HCT116 (cell line): Measurements from ENCODE around the gene PLOD2. TPM values are rescaled to one million over a fixed set of nuclear protein-coding genes. Genes with fewer than 3 reads are reported as not detected.

Source experiments
- ATAC-seq: fragments of 200-7000 bp; cut with Tn5 transposase; 2 replicates; pipeline ENCODE4 v1.9.1; 2020; ENCODE audit warnings: mild to moderate bottlenecking, moderate library complexity
- BruUV-seq: library from RNA; stranded (reverse); fragments of 400-500 nt; replicated peaks from 2 replicates; lab custom pipeline; 2021; lab: Mats Ljungman, UMichigan
- CTCF ChIA-PET: fragments of 300-600 bp; sonication (Branson Sonifier 250); formaldehyde crosslinking; loops from one replicate; lab custom pipeline; 2021; ENCODE audit warnings: antibody characterized with exemption; lab: Charles Lee
- POLR2A ChIA-PET: fragments of 300-600, 350-600 bp; sonication (Branson Sonifier 250); formaldehyde crosslinking; loops from one replicate; lab custom pipeline; 2021; ENCODE audit warnings: antibody characterized with exemption; lab: Charles Lee
- RAD21 ChIA-PET, 2 experiments: fragments of 300-600 bp; sonication (Branson Sonifier 250); formaldehyde crosslinking; loops; one replicate each; lab custom pipeline; 2023; ENCODE audit warnings: low total read pairs in 2 of 2; ENCODE audit not compliant: uncharacterized antibody in 2 of 2, unreplicated experiment in 2 of 2, low non-redundant PET in 1 of 2; lab: Charles Lee
- DNase-seq: peaks from one replicate; pipeline ENCODE4 v3.0.0-alpha.2; 2010; ENCODE audit warnings: low read depth, low spot score
- H2AFZ ChIP-seq: fragments of 200-600 bp; shearing (Covaris generic), sonication (generic); 2 replicates; pipeline ENCODE4 v1.6.1; 2017; ENCODE audit warnings: low read depth, mixed run types, mixed read lengths, antibody characterized with exemption, low read length; ENCODE audit not compliant: poor library complexity, severe bottlenecking
- H3K27ac ChIP-seq: 2 replicates; pipeline ENCODE4 v1.5.1; 2012; ENCODE audit warnings: low read depth, low read length
- H3K27me3 ChIP-seq: fragments of 200-600 bp; sonication (generic); 2 replicates; pipeline ENCODE4 v1.6.1; 2016; ENCODE audit warnings: mixed run types, low read length, mixed read lengths; ENCODE audit not compliant: insufficient read depth
- H3K36me3 ChIP-seq, 2 experiments: fragments of 200-500 bp in 1 of 2; fragments of 200-600 bp in 1 of 2; sonication (Bioruptor generic) in 1 of 2; sonication (generic) in 1 of 2; 2 replicates each; pipeline versions ENCODE4 v1.5.1 to v1.6.1; 2014 to 2016; ENCODE audit warnings: low read length in 2 of 2, inconsistent platforms in 1 of 2, mixed read lengths in 1 of 2, mixed run types in 1 of 2; ENCODE audit not compliant: insufficient read depth in 2 of 2, control insufficient read depth in 1 of 2
- H3K4me1 ChIP-seq, 2 experiments: fragments of 200-600 bp in 1 of 2; sonication (generic) in 1 of 2; 2 replicates each; pipeline versions ENCODE4 v1.5.1 to v1.6.1; 2012 to 2017; ENCODE audit warnings: low read length in 2 of 2, inconsistent platforms in 1 of 2, mild to moderate bottlenecking in 1 of 2, mixed read lengths in 1 of 2, mixed run types in 1 of 2, moderate library complexity in 1 of 2; ENCODE audit not compliant: insufficient read depth in 2 of 2, control insufficient read depth in 1 of 2
- H3K4me2 ChIP-seq: fragments of 200-600 bp; sonication (generic); 2 replicates; pipeline ENCODE4 v1.6.1; 2017; ENCODE audit warnings: mixed run types, low read length, mixed read lengths
- H3K4me3 ChIP-seq, 2 experiments: fragments of 200-600 bp in 1 of 2; sonication (generic) in 1 of 2; replicated peaks in 1 of 2; 2 replicates each; pipeline ENCODE4 v1.5.1; 2011 to 2016; ENCODE audit warnings: low read length in 2 of 2, control low read depth in 1 of 2, low read depth in 1 of 2, mild to moderate bottlenecking in 1 of 2, mixed read lengths in 1 of 2, mixed run types in 1 of 2
- H3K79me2 ChIP-seq: fragments of 200-600 bp; sonication (generic); 2 replicates; pipeline ENCODE4 v1.6.1; 2017; ENCODE audit warnings: mild to moderate bottlenecking, mixed run types, low read length, moderate library complexity, mixed read lengths; ENCODE audit not compliant: insufficient read depth
- H3K9ac ChIP-seq: fragments of 200-600 bp; sonication (generic); 2 replicates; pipeline ENCODE4 v1.6.1; 2016; ENCODE audit warnings: low read length, mixed read lengths
- H3K9me2 ChIP-seq: fragments of 200-600 bp; sonication (generic), shearing (Covaris generic); 2 replicates; pipeline ENCODE4 v1.6.1; 2017; ENCODE audit warnings: mixed run types, mild to moderate bottlenecking, moderate library complexity; ENCODE audit not compliant: insufficient read depth
- H3K9me3 ChIP-seq, 2 experiments: fragments of 200-500 bp in 1 of 2; fragments of 200-600 bp in 1 of 2; sonication (Bioruptor generic) in 1 of 2; sonication (generic) in 1 of 2; 2 replicates each; pipeline ENCODE4 v1.6.1; 2014 to 2017; ENCODE audit warnings: low read length in 2 of 2, mixed read lengths in 2 of 2, inconsistent platforms in 1 of 2, low read depth in 1 of 2, mild to moderate bottlenecking in 1 of 2, mixed run types in 1 of 2, moderate library complexity in 1 of 2; ENCODE audit not compliant: control insufficient read depth in 1 of 2, insufficient read depth in 1 of 2
- H4K20me1 ChIP-seq: fragments of 200-600 bp; sonication (generic), shearing (Covaris generic); 2 replicates; pipeline ENCODE4 v1.6.1; 2017; ENCODE audit warnings: mixed run types, mild to moderate bottlenecking, moderate library complexity; ENCODE audit not compliant: insufficient read depth
- CBX3 ChIP-seq: IDR thresholded peaks from 2 replicates; pipeline ENCODE4 v1.6.1; 2012; ENCODE audit warnings: low read depth
- RAD21 ChIP-seq: IDR thresholded peaks from 2 replicates; pipeline ENCODE4 v1.6.1; 2012; ENCODE audit warnings: low read depth, mild to moderate bottlenecking
- SIN3A ChIP-seq: IDR thresholded peaks from 2 replicates; pipeline ENCODE4 v1.6.1; 2012; ENCODE audit warnings: low read depth
- SP1 ChIP-seq: IDR thresholded peaks from 2 replicates; pipeline ENCODE4 v1.6.1; 2012; ENCODE audit warnings: low read depth
- TCF7L2 ChIP-seq: IDR thresholded peaks from 2 replicates; pipeline ENCODE4 v1.7.0; 2011; ENCODE audit warnings: borderline replicate concordance, inconsistent platforms; ENCODE audit not compliant: insufficient read depth, insufficient read length; ENCODE audit errors: extremely low read depth
- ZNF274 ChIP-seq: fragments of 200-500 bp; sonication (Bioruptor generic); IDR thresholded peaks from 2 replicates; pipeline ENCODE4 v1.6.1; 2014; ENCODE audit warnings: mild to moderate bottlenecking, low read depth, low read length, inconsistent platforms
- intact Hi-C: fragments of 100-400 bp; cut with micrococcal nuclease; formaldehyde crosslinking; loops from 2 replicates; pipeline ENCODE4 v1.10.0; 2022
- total RNA-seq: library from RNA; stranded (reverse); gene quantifications from one replicate; pipeline ENCODE4 v1.2.1, GENCODE V29; 2021; ENCODE audit not compliant: unreplicated experiment
- TF ChIP-seq, protein P1 (sequence below), 3 experiments: fragments of 200-600 bp in 1 of 3; sonication (generic) in 1 of 3; IDR thresholded peaks in 2 of 3; conservative IDR thresholded peaks in 1 of 3; 2 replicates each; pipeline ENCODE4 v1.5.1; 2012 to 2017; ENCODE audit warnings: low read depth in 2 of 3, low read length in 2 of 3, antibody characterized with exemption in 1 of 3, borderline replicate concordance in 1 of 3, control low read depth in 1 of 3, mild to moderate bottlenecking in 1 of 3, mixed read lengths in 1 of 3, mixed run types in 1 of 3, moderate library complexity in 1 of 3; ENCODE audit not compliant: insufficient read depth in 1 of 3

Gene PLOD2
- total RNA-seq, 1 experiment from 2014 or later, result 25.8 TPM

DNA sequence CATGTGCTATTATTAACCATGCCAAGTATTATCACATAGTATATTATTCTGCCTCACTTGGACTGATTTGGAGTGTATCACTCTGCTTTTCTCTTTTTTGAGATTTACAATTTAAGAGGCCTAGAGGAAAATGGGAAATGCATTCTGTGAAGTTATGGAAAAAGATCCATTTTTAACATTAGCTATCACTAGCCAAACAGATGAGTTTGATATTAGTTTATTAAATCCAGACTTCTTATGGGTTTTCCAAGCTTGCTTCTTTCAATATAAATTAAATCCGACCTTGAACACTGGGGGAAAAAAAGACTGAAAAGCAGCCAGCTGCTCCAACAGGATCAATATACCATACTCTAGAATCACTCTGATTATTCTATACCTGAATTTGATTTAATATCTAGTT lies 30.1 kb upstream of the PLOD2 start (continued):
- TF ChIP-seq CBX3 (no peak), SP1 (no peak), ZNF274 (no peak), SIN3A (no peak)

GRCh38 chr3:146189519-146190173 lies 28.7 kb upstream of the PLOD2 start:
- H3K9me3 ChIP-seq, result no peaks in the 10 kb centered on the region
- H3K27me3 ChIP-seq, result no peaks in the 10 kb centered on the region
- H3K9me2 ChIP-seq, result no peaks in the 10 kb centered on the region
- no peaks in the 10 kb centered on the region for H4K20me1 ChIP-seq
- TF ChIP-seq, protein P1, sequence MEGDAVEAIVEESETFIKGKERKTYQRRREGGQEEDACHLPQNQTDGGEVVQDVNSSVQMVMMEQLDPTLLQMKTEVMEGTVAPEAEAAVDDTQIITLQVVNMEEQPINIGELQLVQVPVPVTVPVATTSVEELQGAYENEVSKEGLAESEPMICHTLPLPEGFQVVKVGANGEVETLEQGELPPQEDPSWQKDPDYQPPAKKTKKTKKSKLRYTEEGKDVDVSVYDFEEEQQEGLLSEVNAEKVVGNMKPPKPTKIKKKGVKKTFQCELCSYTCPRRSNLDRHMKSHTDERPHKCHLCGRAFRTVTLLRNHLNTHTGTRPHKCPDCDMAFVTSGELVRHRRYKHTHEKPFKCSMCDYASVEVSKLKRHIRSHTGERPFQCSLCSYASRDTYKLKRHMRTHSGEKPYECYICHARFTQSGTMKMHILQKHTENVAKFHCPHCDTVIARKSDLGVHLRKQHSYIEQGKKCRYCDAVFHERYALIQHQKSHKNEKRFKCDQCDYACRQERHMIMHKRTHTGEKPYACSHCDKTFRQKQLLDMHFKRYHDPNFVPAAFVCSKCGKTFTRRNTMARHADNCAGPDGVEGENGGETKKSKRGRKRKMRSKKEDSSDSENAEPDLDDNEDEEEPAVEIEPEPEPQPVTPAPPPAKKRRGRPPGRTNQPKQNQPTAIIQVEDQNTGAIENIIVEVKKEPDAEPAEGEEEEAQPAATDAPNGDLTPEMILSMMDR (IDR thresholded peaks at IDR 0.05 in 2 of 3, conservative IDR thresholded peaks at IDR 0.05 in 1 of 3; ENCODE audit: borderline replicate concordance in 1 of 3, insufficient read depth in 1 of 3, low read depth in 2 of 3, low read length in 2 of 3), result peak; percentile 62 to 73 (median 65); a peak in 5 of 6 replicates
- peak; percentile 78 for TF ChIP-seq RAD21
- TF ChIP-seq TCF7L2, result no peak
- CTCF ChIA-PET, result interaction anchor here (0.5 to 5.1 kb wide), 20 partner anchors 8 to 449 kb away, joined by 3 to 141 read pairs (median 5); no protein-coding TSS in a partner anchor
- POLR2A ChIA-PET, result interaction anchor here (1.1 to 1.3 kb wide), 3 partner anchors 8 to 137 kb away, joined by 3 to 4 read pairs (median 3); no protein-coding TSS in a partner anchor
- H3K27ac ChIP-seq, result no peak overlapping the region
- H3K9ac ChIP-seq, result no peak overlapping the region
- ATAC-seq, result peak; percentile 93
- no peaks in the 10 kb centered on the region for H3K79me2 ChIP-seq
- H2AFZ ChIP-seq, result peak overlapping the region; percentile 67
- RAD21 ChIA-PET, result interaction anchor here (1.1 to 3.2 kb wide), 6 partner anchors 124 to 388 kb away, joined by 5 to 20 read pairs (median 10); no protein-coding TSS in a partner anchor
- peaks cover 0 to 6% of the 10 kb centered on the region in 2 experiments; a peak in 2 of 4 replicates for H3K4me1 ChIP-seq
- H3K4me2 ChIP-seq, result peak overlapping the region; percentile 30
- peak; percentile 47 for DNase-seq
- intact Hi-C loops, result loop anchor here (1.0 kb wide), 2 partner anchors 138 to 388 kb away; no protein-coding TSS in a partner anchor
- BruUV-seq, result no TSS peak
- H3K4me3 ChIP-seq, result no peak overlapping the region
- no peaks in the 10 kb centered on the region for H3K36me3 ChIP-seq
